ENCODE results near the gene PTGES2. TPM values are rescaled to one million over a fixed set of nuclear protein-coding genes. Genes with fewer than 3 reads are reported as not detected.

Gene PTGES2
- 69.4 and 77.2 TPM in 2 replicates for total RNA-seq

DNA sequence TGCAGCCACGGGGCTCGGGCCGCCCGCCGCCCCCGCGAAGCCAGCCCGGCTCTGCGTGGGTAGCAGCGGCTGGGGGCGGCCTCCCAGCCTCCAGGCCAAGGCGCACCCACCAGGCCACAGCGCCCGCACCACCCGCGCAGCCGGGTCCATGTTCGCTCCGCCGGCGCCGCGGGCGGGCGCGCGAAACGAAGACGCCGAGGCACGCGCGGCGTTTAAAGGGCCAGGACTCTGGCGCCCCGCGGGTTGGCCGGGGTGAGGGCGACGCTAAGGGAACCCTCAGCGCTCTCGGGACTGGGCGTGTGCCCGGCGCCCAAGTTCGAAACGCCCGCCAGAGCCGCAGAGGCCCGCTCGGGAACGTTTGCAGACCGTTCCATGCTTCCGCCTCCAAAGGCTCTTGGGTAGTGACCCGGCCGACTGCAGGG is at the start of gene PTGES2:
TSS of gene PTGES2 (minus strand) at position 162 of the 422 bp plus-strand sequence. CDS start at position 150, 12 bp downstream.

DNA sequence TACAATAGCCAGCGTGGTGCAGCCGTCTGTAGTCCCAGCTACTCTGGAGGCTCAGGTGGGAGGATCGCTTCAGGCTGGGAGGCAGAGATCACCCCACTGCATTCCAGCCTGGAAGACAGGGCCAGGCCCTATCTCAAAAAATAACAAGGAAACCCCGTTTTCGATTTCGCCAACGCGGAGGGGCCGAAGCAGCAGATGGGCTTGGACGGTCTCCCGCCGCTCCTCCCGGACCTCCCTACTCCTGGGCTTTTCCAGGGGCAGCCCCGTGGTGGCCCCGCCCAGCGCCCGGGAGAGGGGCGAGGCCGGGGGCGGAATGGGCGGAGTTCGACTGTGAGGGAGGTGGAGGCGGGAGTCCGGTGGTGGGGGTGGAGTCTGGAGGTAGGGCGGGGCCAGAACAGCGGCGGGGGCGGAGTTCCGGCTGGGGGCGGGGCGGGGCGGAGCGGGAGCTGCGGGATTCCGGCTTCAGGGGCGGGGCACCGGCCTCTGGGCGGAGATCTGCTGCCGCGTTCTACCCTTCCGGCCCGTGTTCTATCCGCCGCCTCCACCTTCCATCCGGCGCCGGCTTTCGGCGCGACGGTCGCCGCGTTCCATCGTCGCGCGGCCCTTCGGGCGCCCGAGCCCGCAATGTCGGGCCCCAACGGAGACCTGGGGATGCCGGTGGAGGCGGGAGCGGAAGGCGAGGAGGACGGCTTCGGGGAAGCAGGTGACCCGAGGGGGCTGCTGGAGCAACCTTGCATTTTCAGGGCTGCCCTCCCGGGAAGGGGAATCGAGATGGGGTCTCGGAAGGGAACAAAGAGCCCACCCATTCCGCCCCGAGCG is 32.5 kb upstream of the PTGES2 start, which contains the start of gene BBLN:
TSS of gene BBLN (plus strand) at position 482 of the 819 bp plus-strand sequence. CDS start at position 625, 143 bp downstream.

DNA sequence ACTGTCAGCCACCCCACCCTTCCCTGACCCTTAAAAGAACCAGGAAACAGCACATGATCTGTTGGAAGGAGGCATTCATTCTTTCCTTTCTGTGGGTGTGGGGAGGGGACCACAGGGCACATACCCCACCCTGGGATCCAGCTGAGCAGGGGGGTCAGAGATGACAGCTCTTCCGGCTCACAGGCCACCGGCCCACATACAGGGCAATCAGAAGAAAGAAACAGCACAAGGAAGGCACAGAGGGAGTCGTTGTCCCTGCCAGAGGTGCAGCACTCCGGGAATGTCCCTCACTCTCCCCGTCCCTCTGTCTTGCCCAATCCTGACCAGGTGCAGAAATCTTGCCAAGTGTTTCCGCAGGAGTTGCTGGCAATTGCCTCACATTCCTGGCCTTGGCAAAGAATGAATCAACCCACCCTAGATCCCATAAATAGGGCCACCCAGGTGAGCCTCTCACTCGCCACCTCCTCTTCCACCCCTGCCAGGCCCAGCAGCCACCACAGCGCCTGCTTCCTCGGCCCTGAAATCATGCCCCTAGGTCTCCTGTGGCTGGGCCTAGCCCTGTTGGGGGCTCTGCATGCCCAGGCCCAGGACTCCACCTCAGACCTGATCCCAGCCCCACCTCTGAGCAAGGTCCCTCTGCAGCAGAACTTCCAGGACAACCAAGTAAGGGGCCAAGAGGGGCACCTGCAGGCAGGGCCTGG is 21.6 kb upstream of the PTGES2 start, which contains the start of gene LCN2:
TSS of gene LCN2 (plus strand) at position 453 of the 701 bp plus-strand sequence. CDS start at position 526, 73 bp downstream.

Other genes with a start within 250 kb of the PTGES2 start
- gene ST6GALNAC6, start 228.1 kb downstream of the PTGES2 start, total RNA-seq = 39.3 and 50.1 TPM in 2 replicates
- 21.2 and 27.9 TPM in 2 replicates for gene ST6GALNAC4, start 210.7 kb downstream of the PTGES2 start, total RNA-seq
- gene PIP5KL1, start 197.0 kb downstream of the PTGES2 start, total RNA-seq = 2.6 and 3.0 TPM in 2 replicates
- 10.1 and 10.2 TPM in 2 replicates for gene DPM2, start 189.9 kb downstream of the PTGES2 start, total RNA-seq
- 8.5 and 22.0 TPM in 2 replicates for gene EEIG1, start 146.7 kb downstream of the PTGES2 start, total RNA-seq
- 10.8 and 13.0 TPM in 2 replicates for gene NAIF1, start 60.4 kb downstream of the PTGES2 start, total RNA-seq
- gene SLC25A25, start 59.5 kb downstream of the PTGES2 start, total RNA-seq = 24.2 and 25.1 TPM in 2 replicates
- not detected in 2 replicates for gene LCN2, start 21.7 kb upstream of the PTGES2 start, total RNA-seq
- gene BBLN, start 32.5 kb upstream of the PTGES2 start, total RNA-seq = 26.0 and 27.9 TPM in 2 replicates
- 12.8 and 18.8 TPM in 2 replicates for gene CIZ1, start 63.8 kb upstream of the PTGES2 start, total RNA-seq
- 5.7 and 9.6 TPM in 2 replicates for gene DNM1, start 75.7 kb upstream of the PTGES2 start, total RNA-seq
- 136 and 138 TPM in 2 replicates for gene GOLGA2, start 148.3 kb upstream of the PTGES2 start, total RNA-seq
- 39.0 and 42.0 TPM in 2 replicates for gene SWI5, start 148.5 kb upstream of the PTGES2 start, total RNA-seq
- gene TRUB2, start 194.7 kb upstream of the PTGES2 start, total RNA-seq = 17.5 and 18.0 TPM in 2 replicates
- 16.2 and 17.2 TPM in 2 replicates for gene COQ4, start 195.1 kb upstream of the PTGES2 start, total RNA-seq
- 10.2 and 14.2 TPM in 2 replicates for gene SLC27A4, start 212.8 kb upstream of the PTGES2 start, total RNA-seq
- 30.3 and 32.9 TPM in 2 replicates for gene URM1, start 243.6 kb upstream of the PTGES2 start, total RNA-seq

All from smooth muscle cell of bladder (primary cell).